Iris pigment epithelial cell (primary cell): ENCODE results near the gene COPG1.
A peak's percentile ranks its signal among the peaks of the same experiment; 100 is the strongest.

Source experiments
- DNase-seq: peaks from one replicate; pipeline ENCODE4 v3.0.0-alpha.2; 2011; ENCODE audit warnings: low read depth

COPG1 gene

GRCh38 chr3:129280183-129280582 is 30.8 kb downstream of the COPG1 start:
- DNase-seq = no peak

- no peak for DNase-seq
Measured at GRCh38 chr3:129281726-129282125, 32.3 kb downstream of the COPG1 start.

- peak; percentile 77 for DNase-seq
Measured at GRCh38 chr3:129282727-129283327, 33.4 kb downstream of the COPG1 start.

DNA sequence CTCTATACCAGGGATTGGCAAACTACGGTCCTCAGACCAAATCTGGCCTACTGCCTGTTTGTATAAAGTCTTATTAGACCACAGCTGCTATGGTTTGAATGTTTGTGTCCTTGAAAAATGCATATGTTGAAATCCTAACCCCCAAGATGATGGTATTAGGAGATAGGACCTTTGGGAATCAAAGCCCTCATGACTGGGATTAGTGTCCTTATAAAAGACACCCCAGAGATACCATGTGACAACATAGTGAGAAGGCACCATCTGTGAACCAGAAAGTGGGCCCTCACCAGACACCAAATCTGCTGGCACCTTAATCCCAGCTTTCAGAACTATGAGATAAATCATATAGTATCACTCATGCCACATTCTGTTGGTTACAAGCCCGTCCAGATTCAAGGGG is 36.7 kb downstream of the COPG1 start:
- DNase-seq = peak; percentile 29

GRCh38 chr3:129288446-129288845 is 39.0 kb downstream of the COPG1 start:
- no peak for DNase-seq

DNA sequence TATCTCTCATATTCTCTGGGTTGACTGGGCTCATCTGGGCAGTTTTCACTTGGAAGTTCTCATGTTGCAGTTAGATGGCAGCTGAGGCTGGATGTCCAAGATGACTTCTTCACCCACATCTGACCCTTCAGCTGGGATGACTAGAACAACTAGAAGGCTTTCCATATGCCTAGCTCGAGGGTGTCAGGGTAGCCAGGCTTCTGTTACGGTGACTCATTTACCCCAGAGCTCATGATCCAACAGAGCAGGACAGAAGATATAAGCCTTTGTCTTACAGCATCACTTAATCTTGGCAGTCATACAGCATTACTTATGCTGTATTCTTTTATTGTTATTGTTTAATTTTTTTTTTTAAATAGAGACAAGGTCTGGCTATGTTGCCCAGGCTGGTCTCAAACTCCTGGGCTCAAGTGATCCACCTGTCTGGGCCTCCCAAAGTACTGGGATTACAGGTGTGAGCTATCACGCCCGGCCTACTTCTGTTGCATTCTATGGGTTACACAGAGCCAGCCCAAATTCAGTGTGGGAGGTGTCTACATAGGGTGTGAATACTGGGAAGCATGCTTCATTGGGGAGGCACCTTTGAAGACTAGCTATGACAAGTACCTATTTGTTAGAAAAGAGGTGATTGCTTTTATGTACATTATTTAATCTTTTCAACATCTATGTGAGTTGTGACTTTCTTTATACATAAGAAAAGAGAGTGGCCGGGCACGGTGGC is 40.0 kb downstream of the COPG1 start:
- DNase-seq = peak; percentile 96

DNA sequence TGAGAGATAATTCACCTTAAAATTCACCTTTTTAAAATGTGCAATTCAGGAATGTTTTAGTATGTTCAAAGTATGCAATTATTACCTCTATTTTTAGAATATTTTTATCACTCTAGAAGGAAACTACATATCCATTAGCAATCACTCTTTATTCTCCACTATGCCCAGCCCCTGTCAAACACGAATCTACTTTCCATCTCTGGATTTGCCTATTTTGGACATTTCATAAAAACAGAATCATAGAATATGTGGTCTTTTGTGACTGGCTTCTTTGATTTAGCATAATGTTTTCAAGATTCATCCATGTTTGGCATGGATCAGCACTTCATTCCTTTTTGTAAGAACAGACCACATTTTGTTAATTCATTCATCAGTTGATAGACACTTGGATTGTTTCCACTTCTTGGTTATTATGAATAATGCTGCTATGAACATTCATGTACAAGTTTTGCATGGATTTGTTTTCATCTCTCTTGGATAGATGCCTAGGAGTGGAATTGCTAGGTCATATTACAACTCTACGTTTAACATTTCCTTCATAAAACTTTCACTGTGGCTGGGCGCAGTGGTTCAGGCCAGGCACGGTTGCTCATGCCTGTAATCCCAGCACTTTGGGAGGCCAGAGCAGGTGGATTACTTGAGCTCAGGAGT is 42.0 kb downstream of the COPG1 start:
- DNase-seq = peak; percentile 89

- no peak for DNase-seq
Measured at GRCh38 chr3:129295286-129295685, 45.9 kb downstream of the COPG1 start.

- DNase-seq = no peak
Measured at GRCh38 chr3:129304146-129304961, 54.9 kb downstream of the COPG1 start.

DNA sequence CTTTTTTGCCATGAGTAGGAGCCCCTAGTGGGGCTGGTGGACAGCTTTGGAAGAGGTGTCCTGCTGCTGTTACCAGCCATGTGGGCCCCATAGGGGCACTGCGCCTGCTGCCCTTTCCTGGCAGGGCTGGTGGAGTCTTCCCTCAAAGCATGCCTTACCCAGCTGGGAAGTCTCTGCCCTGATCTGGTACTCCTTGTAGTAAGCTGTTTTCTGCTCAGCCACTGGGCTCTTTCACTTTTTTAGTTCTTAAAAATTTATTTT is 55.5 kb downstream of the COPG1 start:
- no peak for DNase-seq

- DNase-seq = peak; percentile 94
Measured at GRCh38 chr3:129305592-129306091, 56.2 kb downstream of the COPG1 start.

- DNase-seq = no peak
Measured at GRCh38 chr3:129308636-129309035, 59.2 kb downstream of the COPG1 start.

DNA sequence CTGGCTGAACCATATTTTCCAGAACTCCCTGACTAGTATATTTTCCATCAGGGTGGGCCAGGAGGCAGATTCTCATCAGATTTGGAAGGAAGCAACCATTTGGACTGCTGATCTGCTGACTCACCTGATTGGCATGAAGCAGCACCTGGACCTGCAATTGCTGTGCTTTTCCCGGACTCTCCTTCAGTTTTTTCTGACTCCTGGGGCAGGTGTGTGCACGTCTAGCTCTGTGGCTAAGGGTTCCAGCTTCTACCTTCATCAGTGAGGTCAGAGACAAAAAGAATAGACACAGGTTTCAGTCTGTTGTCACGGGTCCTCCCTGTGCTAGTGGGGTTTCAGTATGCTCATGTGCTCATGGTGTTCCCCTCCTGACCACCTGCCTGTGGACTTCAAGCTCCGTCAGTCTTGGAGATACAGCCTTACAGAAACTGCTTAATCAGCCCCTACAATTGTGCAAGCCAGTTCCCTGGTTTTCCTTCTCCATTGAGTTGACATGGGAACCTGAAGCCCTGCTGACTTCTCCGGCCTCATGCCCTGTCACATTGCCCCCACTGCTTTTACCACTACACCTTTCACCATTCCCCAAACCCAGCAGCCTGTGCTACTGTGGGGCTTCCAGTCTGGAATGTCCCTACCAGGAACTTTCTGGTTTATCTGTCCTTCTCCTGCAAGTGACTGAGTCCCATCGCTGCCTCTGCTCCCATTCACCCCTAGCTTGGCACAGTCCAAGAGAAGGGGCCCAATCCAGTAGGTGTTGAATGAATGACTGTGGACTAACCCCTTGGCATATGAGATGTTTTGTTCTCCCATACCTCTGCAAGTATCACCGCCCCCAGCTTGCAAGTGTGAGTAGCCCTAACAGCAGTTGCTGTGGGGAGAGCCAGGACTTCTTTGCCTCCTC is 61.0 kb downstream of the COPG1 start:
- no peak for DNase-seq

GRCh38 chr3:129311054-129311902 is 61.9 kb downstream of the COPG1 start:
- DNase-seq = no peak

GRCh38 chr3:129312021-129312639 is 62.7 kb downstream of the COPG1 start:
- no peak for DNase-seq

- no peak for DNase-seq
Measured at GRCh38 chr3:129312671-129313414, 63.4 kb downstream of the COPG1 start.

GRCh38 chr3:129313415-129313664 is 63.9 kb downstream of the COPG1 start:
- no peak for DNase-seq

DNA sequence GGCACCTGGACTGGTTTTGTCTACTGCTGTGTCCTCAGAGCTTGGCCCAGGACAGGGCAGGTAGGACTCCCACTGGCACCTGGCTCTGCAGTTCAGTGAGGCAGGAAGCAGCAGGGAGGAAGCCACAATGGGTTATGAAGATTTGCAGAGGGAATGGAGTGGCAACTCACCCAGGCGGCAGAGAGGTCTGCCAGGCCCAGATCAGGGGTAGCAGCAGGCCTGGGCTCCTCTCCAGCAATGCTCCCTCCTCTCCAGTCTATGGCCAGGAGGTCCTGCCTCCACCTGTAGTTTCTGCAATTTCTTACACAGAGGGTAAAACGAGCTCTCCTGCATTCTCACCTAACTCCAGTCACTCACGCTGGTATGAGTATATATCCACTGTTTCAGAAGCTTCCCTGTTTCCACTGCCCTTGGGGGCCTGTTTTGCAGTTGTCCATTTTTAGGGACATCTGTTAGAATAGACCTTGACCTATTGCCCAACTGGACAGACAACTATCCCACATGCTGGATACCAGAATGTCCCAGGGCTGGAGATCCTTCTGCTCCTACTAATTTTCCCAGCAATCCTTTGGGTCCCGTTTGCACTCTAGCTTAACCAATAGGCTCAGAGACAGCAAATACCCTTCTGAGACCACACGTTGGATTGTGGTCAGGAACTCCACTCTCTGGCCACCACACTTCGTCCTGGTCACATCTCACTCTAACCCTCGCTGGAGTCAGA is 64.4 kb downstream of the COPG1 start:
- DNase-seq = no peak
